ENCODE measurements around the gene DPP6.

DPP6 gene

GRCh38 chr7:154178895-154179294, 126.7 kb downstream of the DPP6 start:
- no peak for DNase-seq (ENCODE audit: extremely low read depth, low read depth)
- TF ChIP-seq, protein P1, sequence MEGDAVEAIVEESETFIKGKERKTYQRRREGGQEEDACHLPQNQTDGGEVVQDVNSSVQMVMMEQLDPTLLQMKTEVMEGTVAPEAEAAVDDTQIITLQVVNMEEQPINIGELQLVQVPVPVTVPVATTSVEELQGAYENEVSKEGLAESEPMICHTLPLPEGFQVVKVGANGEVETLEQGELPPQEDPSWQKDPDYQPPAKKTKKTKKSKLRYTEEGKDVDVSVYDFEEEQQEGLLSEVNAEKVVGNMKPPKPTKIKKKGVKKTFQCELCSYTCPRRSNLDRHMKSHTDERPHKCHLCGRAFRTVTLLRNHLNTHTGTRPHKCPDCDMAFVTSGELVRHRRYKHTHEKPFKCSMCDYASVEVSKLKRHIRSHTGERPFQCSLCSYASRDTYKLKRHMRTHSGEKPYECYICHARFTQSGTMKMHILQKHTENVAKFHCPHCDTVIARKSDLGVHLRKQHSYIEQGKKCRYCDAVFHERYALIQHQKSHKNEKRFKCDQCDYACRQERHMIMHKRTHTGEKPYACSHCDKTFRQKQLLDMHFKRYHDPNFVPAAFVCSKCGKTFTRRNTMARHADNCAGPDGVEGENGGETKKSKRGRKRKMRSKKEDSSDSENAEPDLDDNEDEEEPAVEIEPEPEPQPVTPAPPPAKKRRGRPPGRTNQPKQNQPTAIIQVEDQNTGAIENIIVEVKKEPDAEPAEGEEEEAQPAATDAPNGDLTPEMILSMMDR (IDR thresholded peaks at IDR 0.05; ENCODE audit: low read depth, low read length), result no peak

DNA sequence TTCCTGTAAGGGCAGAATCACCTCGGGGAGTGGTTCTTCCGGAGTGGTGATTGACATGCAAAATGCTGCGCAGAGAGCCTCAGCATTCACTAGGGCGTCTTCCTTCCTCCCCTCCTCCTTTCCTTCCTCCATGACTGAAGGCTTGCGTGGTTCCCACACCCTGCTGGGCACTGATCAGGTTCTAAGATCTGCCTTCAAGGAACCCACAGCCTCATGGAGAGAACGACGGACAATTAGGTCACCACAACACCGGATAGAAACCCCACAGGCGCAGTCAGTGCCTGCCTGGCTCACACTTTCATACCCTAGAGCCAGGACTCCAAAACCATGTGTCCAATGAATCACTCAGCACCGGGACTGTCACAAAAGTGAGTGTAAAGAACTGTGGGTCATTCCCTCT, 131.3 kb downstream of the DPP6 start:
- no peak for DNase-seq (ENCODE audit: extremely low read depth, low read depth)
- TF ChIP-seq, protein P1 (IDR thresholded peaks at IDR 0.05; ENCODE audit: low read depth, low read length), result no peak

DNA sequence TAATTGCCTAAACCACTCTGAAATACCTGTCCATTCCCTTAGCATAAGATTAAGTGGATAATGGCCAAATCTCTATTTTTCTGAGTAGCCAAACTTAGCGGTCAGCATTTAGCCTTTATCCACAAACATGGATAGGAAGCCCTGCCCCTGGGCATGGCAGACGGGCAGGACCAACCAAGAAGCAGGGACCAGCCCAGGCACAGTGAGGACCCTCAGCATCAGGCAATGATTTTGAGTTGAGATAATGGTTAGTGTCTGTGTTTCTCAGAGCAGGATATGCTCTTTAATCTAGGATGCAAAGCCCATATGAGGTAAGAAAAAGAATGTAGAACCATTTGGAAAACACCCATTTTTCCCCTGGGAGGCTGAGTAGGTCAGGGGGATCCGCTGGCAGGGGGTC, 131.7 kb downstream of the DPP6 start:
- TF ChIP-seq, protein P1 (IDR thresholded peaks at IDR 0.05; ENCODE audit: low read depth, low read length), result no peak
- no peak for DNase-seq (ENCODE audit: extremely low read depth, low read depth)

DNA sequence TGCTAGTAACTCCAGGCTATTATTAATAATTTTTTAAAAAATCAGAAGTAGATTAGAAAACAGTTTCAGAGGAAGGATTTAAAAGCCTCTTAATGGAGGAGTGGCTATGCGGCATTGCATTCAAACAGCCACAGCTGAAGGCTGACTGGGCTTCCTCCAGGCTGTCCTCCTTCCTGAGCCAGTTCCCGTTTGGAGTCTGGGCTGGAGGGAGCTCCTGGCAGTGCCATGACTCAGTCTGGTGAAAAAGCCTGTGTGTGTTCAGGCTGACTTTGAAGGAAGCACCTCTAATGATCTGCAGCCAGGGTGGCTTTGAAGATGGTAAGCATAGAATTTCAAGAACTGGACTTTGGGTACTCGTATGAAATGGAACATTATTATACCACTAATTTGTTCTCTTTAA, 134.6 kb downstream of the DPP6 start:
- DNase-seq (ENCODE audit: extremely low read depth, low read depth), result no peak
- TF ChIP-seq, protein P1 (IDR thresholded peaks at IDR 0.05; ENCODE audit: low read depth, low read length), result no peak

DNA sequence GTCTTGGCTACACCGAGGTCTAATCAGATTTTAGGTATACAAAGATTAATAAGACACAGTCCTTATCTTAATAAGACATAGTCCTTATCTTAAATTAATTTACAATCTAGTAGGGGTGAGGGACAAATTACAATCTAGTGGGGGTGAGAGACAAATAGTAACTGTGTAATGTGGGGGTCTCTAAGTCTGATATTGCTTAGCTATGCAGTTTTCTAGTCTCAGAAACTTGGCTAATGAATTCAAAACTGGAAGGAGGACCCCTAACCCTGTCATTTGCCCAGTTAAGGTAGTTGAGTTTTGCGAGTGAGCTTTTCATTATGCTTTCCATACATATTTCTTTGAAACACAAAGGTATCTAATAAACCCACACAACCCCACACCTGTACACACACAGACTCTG, 136.1 kb downstream of the DPP6 start:
- TF ChIP-seq, protein P1 (IDR thresholded peaks at IDR 0.05; ENCODE audit: low read depth, low read length), result no peak
- no peak for DNase-seq (ENCODE audit: extremely low read depth, low read depth)

GRCh38 chr7:154195266-154195665, 143.1 kb downstream of the DPP6 start:
- TF ChIP-seq, protein P1 (IDR thresholded peaks at IDR 0.05; ENCODE audit: low read depth, low read length), result no peak
- DNase-seq (ENCODE audit: extremely low read depth, low read depth), result no peak

- DNase-seq (ENCODE audit: extremely low read depth, low read depth), result no peak
- TF ChIP-seq, protein P1 (IDR thresholded peaks at IDR 0.05; ENCODE audit: low read depth, low read length), result no peak
These were observed 146.3 kb downstream of the DPP6 start for GRCh38 chr7:154198481-154198880.
